Measurements from ENCODE around the gene NKD2.

DNA sequence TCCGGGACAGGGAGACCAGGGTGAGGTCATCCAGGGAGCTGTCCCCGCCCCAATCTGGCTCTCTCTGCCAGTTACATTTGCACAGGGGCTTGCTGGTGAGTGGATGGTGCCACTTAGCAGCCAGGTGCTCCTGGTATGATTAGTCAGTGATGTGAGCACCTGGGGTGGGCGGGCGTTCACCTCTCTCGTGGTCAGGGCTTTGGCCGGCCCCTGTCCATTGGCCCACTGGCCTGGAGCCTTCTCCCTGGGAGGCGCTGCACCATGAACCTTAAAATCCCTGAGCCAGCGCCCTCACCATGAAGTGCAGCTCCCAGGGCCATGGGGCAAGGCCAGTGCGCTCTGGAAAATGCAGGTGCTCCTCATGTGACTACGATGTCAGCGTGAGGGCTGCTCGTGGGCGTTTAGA lies 2.0 kb downstream of the NKD2 start:
- TF ChIP-seq, protein P1, sequence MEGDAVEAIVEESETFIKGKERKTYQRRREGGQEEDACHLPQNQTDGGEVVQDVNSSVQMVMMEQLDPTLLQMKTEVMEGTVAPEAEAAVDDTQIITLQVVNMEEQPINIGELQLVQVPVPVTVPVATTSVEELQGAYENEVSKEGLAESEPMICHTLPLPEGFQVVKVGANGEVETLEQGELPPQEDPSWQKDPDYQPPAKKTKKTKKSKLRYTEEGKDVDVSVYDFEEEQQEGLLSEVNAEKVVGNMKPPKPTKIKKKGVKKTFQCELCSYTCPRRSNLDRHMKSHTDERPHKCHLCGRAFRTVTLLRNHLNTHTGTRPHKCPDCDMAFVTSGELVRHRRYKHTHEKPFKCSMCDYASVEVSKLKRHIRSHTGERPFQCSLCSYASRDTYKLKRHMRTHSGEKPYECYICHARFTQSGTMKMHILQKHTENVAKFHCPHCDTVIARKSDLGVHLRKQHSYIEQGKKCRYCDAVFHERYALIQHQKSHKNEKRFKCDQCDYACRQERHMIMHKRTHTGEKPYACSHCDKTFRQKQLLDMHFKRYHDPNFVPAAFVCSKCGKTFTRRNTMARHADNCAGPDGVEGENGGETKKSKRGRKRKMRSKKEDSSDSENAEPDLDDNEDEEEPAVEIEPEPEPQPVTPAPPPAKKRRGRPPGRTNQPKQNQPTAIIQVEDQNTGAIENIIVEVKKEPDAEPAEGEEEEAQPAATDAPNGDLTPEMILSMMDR (conservative IDR thresholded peaks at IDR 0.05): no peak
- TF ChIP-seq ZFX (IDR thresholded peaks at IDR 0.05): no peak

All from C4-2B (cell line).